Esophagus squamous epithelium (tissue), 5 donors: ENCODE measurements around the gene CCDC38. TPM values are rescaled to one million over a fixed set of nuclear protein-coding genes. Genes with fewer than 3 reads are reported as not detected.

Source experiments
- DNase-seq: peaks from one replicate; lab custom pipeline; 2025; lab: John Stamatoyannopoulos, UW
- H3K27ac ChIP-seq, 4 donors: fragments of 200-600 bp; sonication (generic); one replicate each; pipeline ENCODE4 v1.5.1; 2016 to 2019; ENCODE audit warnings: mild to moderate bottlenecking in 1 of 4
- H3K27me3 ChIP-seq, 4 donors: fragments of 200-600 bp; sonication (generic); 1 replicate in 3 of 4; 2 replicates in 1 of 4; pipeline versions ENCODE4 v1.5.1 to v1.6.0; 2017 to 2021; ENCODE audit warnings: antibody characterized with exemption in 1 of 4
- H3K36me3 ChIP-seq, 3 donors: fragments of 200-600 bp; sonication (generic); one replicate each; pipeline ENCODE4 v1.5.1; 2016 to 2019
- H3K4me1 ChIP-seq, 3 donors: fragments of 200-600 bp; sonication (generic); one replicate each; pipeline ENCODE4 v1.5.1; 2017 to 2019
- H3K4me3 ChIP-seq, 4 donors: fragments of 200-600 bp; sonication (generic); 1 replicate in 3 of 4; 2 replicates in 1 of 4; pipeline ENCODE4 v1.5.1; 2016 to 2019; ENCODE audit warnings: mild to moderate bottlenecking in 2 of 4, moderate library complexity in 1 of 4
- H3K9me3 ChIP-seq, 3 donors: fragments of 200-600 bp; sonication (generic); one replicate each; pipeline ENCODE4 v1.5.1; 2016 to 2019
- POLR2A ChIP-seq, 4 donors: fragments of 450-650 bp; IDR thresholded peaks; one replicate each; pipeline ENCODE4 v1.6.1; 2017; ENCODE audit warnings: antibody characterized with exemption in 4 of 4, mild to moderate bottlenecking in 4 of 4, moderate library complexity in 3 of 4
- WGBS, 2 donors: methylation state at CpG; one replicate each; pipeline ENCODE4 v1.1.5; 2018; 5-methylcytosine and 5-hydroxymethylcytosine counted together
- intact Hi-C: fragments of 100-400 bp; cut with DNase I; formaldehyde crosslinking; loops from one replicate; pipeline ENCODE4 v1.15.0; 2022
- total RNA-seq, 4 donors: library from RNA; depleted of rRNA; stranded (reverse); fragments of >200 nt; gene quantifications; one replicate each; pipeline ENCODE4 v1.1.0, GENCODE V29; 2016
- TF ChIP-seq, protein P1 (sequence below), 6 experiments: fragments of 450-650 bp in 4 of 6; fragments of 200-600 bp in 2 of 6; sonication (generic) in 2 of 6; IDR thresholded peaks; one replicate each; pipeline ENCODE4 v1.5.1; 2016 to 2019; ENCODE audit warnings: antibody characterized with exemption in 6 of 6, mild to moderate bottlenecking in 4 of 6, moderate library complexity in 4 of 6
- donor health status: DM: yes; HTN: yes; CAD: no.

Gene CCDC38
- total RNA-seq, 4 donors from 2014 or later = 0.23 TPM; not detected in 3

DNA sequence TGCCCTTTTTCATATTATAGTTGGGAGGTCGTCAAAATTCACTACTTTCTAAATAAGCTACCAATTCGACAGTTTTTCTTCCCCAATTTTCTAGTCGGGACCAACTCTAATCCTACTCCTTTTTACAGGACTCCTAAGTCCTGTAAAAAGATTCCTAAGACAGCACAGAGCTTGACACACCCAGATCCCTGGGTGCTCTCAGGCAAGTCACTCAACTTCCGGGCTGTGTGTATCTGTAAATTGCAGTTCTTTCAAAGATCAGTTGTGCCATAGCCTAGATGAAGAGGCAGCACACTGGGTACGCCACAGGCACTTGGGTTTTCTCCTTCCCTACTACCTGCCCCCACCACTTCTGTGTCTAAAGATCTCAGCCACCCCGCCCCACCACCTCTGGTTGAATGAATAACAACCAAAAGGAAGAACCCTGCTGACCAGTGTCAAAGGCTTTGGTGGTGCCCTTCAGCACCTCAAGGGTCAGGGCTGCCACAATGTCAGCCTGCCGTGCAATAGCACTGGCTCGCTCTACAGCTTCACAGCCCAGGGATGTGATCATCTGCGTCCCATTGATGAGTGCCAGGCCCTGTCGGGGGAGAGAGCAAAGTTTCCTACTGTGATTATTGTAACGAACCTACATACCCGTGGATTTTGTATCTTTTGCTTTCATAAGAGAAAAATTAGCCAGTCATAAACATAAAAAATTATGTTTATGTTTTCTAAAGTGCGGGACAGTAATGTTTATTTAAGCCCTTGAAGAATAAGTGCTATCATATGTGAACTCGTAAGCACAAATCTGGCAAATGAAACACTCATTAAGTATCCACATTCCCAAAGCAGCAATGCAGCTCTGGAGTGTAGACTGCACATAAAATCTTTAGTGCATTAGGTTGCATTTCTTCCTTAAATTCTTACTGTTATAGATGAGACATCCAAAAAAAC is 44.5 kb upstream of the CCDC38 start:
- WGBS, 2 donors = 79 to 80% methylated on average over 13 to 14 of the region's 14 CpGs
- H3K9me3 ChIP-seq = no peaks in the 10 kb centered on the region
- TF ChIP-seq, protein P1, sequence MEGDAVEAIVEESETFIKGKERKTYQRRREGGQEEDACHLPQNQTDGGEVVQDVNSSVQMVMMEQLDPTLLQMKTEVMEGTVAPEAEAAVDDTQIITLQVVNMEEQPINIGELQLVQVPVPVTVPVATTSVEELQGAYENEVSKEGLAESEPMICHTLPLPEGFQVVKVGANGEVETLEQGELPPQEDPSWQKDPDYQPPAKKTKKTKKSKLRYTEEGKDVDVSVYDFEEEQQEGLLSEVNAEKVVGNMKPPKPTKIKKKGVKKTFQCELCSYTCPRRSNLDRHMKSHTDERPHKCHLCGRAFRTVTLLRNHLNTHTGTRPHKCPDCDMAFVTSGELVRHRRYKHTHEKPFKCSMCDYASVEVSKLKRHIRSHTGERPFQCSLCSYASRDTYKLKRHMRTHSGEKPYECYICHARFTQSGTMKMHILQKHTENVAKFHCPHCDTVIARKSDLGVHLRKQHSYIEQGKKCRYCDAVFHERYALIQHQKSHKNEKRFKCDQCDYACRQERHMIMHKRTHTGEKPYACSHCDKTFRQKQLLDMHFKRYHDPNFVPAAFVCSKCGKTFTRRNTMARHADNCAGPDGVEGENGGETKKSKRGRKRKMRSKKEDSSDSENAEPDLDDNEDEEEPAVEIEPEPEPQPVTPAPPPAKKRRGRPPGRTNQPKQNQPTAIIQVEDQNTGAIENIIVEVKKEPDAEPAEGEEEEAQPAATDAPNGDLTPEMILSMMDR (IDR thresholded peaks at IDR 0.05) = no peak
- no peak for TF ChIP-seq POLR2A (IDR thresholded peaks at IDR 0.05)
- no peaks in the 10 kb centered on the region for H3K36me3 ChIP-seq
- no peak overlapping the region for H3K4me3 ChIP-seq
- DNase-seq = no peak
- H3K4me1 ChIP-seq = no peaks in the 10 kb centered on the region
- intact Hi-C loops = no loop called here
- H3K27me3 ChIP-seq = no peaks in the 10 kb centered on the region
- no peak overlapping the region for H3K27ac ChIP-seq

DNA sequence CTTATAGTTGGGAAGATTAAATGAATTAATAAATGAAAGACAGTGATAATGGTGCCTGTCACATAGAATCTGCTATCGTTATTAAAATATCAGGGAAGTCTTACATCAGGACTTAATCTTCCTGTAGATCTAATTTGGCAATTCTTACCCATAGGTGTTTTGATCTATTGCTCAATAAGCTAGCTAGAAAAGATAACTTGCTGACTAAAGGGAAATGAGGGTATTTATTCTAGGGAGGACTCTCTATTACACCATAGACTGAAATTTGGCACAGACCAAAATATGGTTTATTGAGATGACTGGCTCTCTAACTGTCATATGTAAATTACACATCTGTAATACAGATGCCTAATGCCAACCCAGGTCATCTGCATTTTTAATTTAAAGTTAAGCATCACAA is 42.3 kb upstream of the CCDC38 start:
- no peak overlapping the region for H3K27ac ChIP-seq
- TF ChIP-seq POLR2A (IDR thresholded peaks at IDR 0.05) = no peak
- TF ChIP-seq, protein P1 (IDR thresholded peaks at IDR 0.05) = no peak
- no peak overlapping the region for H3K4me3 ChIP-seq
- DNase-seq = no peak
- no peaks in the 10 kb centered on the region for H3K36me3 ChIP-seq
- intact Hi-C loops = no loop called here
- WGBS, 2 donors = 81 to 89% methylated on average over 1 of the region's 1 CpG
- no peaks in the 10 kb centered on the region for H3K4me1 ChIP-seq
- no peaks in the 10 kb centered on the region for H3K9me3 ChIP-seq
- no peaks in the 10 kb centered on the region for H3K27me3 ChIP-seq

DNA sequence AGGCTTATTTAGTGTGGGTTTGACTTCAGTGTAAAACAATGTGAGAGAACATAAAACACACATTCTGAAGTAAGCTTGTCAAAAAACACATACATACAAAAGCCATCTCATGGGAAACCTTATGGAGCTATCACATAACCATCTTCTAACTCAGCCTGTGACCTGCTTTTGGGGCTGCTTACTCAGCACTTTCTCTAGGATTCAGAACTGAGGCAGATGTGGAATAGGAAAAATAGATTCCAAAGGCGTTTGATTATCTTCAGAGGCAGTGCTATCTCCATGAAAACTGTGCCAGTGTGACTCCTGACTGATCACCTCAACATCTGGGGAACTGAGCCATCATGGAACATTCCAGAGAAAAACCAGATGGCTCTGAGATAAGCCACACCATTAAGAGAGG is 40.2 kb upstream of the CCDC38 start:
- H3K9me3 ChIP-seq = no peaks in the 10 kb centered on the region
- no peaks in the 10 kb centered on the region for H3K4me1 ChIP-seq
- no peaks in the 10 kb centered on the region for H3K27me3 ChIP-seq
- H3K36me3 ChIP-seq = no peaks in the 10 kb centered on the region
- WGBS, 2 donors = 77 to 100% methylated on average over 1 of the region's 1 CpG
- H3K27ac ChIP-seq = no peak overlapping the region
- no peak for DNase-seq
- H3K4me3 ChIP-seq = no peak overlapping the region
- intact Hi-C loops = no loop called here
- TF ChIP-seq, protein P1 (IDR thresholded peaks at IDR 0.05) = no peak
- TF ChIP-seq POLR2A (IDR thresholded peaks at IDR 0.05) = no peak

DNA sequence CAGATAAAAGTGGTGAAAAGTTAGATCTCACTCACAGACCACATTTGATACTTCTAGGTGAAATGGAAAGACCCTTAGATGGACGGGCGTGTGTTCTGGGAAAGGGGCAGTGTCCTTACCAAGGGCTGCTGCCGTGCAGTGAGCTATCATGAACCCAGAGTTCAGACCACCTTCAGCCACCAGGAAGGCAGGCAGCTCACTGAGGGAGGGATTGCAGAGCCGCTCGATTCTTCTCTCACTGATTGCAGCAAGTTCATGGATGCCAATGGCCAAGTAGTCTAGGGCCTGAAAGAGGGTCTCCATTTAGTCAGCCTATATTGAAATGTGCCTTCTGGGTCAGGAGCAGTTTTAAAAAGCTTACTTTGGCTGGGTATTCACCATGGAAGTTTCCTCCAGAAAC is 38.0 kb upstream of the CCDC38 start:
- DNase-seq = no peak
- H3K9me3 ChIP-seq = no peaks in the 10 kb centered on the region
- no peaks in the 10 kb centered on the region for H3K27me3 ChIP-seq
- TF ChIP-seq, protein P1 (IDR thresholded peaks at IDR 0.05) = no peak
- no peak for TF ChIP-seq POLR2A (IDR thresholded peaks at IDR 0.05)
- WGBS, 2 donors = 95 to 98% methylated on average over 5 of the region's 5 CpGs
- no peak overlapping the region for H3K27ac ChIP-seq
- no peak overlapping the region for H3K4me3 ChIP-seq
- intact Hi-C loops = no loop called here
- no peaks in the 10 kb centered on the region for H3K36me3 ChIP-seq
- no peaks in the 10 kb centered on the region for H3K4me1 ChIP-seq

DNA sequence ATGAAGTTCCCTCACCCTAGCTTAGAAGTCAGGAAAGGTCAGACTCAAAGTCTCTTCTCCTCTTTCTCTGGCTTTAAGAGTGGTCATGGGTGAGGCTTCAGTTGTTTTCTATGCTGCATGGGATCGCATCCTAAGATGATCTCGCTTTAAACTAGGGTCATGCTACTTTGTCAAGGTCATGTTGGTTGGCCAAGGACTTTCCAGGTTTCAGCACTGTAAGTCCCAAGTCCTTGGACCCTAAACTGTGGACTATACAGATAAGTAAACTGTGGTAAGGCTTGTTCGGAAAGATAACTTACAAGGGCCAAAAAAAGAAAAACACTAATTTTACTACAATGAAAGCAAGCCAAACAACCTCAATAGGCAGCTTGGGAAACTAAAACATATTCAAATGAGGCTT is 36.4 kb upstream of the CCDC38 start:
- no peaks in the 10 kb centered on the region for H3K9me3 ChIP-seq
- intact Hi-C loops = no loop called here
- H3K4me1 ChIP-seq = no peaks in the 10 kb centered on the region
- no peak for TF ChIP-seq POLR2A (IDR thresholded peaks at IDR 0.05)
- TF ChIP-seq, protein P1 (IDR thresholded peaks at IDR 0.05) = no peak
- 73 to 95% methylated on average over 3 of the region's 3 CpGs for WGBS, 2 donors
- no peaks in the 10 kb centered on the region for H3K36me3 ChIP-seq
- no peak overlapping the region for H3K4me3 ChIP-seq
- H3K27me3 ChIP-seq = no peaks in the 10 kb centered on the region
- no peak for DNase-seq
- no peak overlapping the region for H3K27ac ChIP-seq
